ENCODE measurements around the gene ARAP1.
A peak's percentile ranks its signal among the peaks of the same experiment; 100 is the strongest.

The ARAP1 gene

DNA sequence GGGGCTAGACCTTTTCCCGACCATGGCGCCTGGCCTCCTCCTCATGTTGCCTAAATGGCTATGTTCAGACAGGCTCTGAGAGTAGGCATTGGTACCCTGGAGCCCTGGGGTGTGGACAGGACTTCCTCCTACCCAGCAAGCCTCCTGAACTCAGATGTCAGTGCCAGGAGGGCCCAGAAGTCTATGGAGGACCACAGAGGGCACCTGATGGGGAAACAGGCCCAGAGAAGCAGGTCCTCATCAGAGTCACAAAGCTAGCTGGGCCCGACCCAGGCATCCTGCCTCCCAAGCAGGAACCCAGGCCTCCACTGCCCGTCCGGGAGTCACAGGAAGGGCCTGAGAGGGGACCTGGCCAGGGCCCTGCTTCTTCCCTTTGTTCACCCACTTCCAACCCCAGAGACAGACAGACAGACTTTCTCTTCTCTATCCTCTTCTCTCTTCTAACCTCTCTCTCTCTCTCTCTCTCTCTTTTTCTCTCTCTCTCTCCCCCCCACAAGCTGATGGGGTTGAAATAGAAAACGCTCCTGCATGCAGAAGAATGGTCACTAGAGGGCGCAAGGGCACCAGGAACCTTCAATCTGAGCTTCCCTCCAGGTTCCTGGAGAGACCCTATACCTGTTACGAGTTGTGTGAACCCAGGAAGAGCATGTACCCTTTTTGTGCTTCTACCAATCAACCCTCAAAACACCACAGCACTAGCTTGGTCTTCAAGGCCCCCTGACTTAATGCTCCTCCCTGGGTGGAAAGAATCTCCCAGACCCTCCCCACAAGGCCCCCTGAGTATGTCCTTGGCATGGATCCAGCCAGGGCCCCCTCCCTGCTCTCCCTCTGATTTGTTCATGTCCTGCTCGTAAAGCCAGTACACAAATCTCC is 27.1 kb downstream of the ARAP1 start:
- peak; percentile 88 for DNase-seq (ENCODE audit: low spot score)

DNA sequence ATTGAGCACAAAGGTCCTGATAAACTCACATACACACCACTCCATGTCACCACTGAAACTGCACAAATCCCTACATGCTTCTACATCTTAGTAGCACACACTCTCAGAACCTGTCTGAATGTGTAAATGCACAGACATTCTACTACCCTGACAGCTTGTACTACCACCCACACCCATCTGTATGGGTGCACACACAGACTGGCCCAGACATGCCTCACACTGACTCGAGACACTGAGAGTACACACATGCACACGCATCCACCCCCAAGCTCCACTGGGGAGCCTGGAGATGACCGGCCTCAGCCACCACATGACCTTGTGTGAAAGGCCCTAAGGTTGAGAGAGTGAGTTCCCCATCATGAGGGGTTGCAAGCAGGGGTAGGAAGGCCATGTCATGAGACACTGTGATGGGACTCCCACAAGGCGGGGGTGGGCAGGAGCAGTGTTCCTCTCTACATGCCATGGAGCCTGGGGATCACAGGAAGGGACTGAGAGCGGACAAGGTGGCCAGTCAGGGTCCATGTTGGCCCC is 28.1 kb downstream of the ARAP1 start:
- no peak for DNase-seq (ENCODE audit: low spot score)

DNA sequence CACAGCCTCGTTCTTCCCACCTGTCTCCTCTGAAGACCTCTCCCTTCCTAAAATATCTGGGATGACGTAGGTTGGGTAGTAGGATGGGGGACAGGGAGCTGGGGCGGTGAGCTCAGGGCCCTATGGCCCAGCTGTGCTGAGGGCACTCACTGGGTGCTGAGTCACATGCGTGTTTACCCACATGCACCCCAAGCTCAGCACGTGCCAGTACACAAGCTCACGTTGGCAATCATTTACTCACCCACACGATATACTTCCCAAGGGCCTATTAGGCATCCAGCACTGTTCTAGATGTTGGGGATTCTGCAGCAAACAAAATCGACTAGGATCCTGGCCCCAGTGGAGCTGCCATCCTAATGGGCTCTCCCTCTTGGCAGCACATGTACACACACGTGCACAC is 28.7 kb downstream of the ARAP1 start:
- DNase-seq (ENCODE audit: low spot score) = no peak

DNA sequence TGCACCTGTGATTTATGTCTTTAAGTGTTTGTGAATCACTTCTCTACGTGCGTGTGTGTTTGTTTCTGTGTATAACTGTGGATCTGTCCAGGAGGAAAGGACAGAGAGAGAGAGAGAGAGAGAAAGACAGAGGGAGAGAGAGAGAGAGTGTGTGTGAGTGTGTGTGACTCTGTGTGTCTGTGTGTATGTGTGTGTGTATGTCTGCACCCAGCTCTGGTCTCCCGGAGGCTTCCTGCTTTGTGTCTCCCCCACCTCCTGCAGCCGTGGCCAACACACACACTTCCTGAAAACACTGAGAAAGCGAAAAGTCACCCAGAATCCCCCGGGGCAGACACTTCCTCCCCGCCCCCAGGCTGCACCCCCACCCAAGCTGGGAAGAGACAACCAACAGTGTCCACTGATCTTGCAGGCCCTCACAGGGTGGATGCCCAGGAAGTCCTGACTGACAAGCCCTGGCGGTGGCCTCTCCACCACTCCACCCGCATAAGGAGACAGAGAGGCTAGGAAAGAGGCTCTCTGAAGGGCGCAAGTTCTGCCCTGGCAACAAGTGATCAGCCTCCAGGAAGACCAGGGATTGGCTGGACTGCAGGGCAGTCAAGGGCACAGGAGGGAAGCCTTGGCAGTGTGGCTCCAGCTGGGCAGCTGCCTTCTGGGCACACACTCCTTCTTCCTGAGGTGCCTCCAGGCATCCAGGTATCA is 30.0 kb downstream of the ARAP1 start:
- peak; percentile 88 for DNase-seq (ENCODE audit: low spot score)

DNA sequence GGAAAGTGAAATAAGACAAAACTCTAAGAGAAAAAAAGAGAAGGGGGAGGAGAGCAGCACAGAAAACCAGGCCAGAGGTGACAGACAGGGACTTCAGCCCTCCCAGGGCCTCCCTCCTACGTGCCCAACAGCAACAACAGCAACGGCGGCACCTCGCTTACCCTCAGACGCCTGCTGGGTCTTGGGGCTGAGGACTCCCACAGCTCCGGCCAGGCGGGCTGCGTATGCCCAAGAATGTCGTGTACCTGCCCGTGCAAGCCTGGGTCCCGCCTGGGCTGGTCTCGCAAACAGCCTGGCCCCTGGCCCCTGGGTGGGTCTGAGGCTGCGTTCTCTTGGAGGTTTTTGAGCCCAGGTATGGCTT is 30.5 kb downstream of the ARAP1 start:
- peak; percentile 30 for DNase-seq (ENCODE audit: low spot score)

DNA sequence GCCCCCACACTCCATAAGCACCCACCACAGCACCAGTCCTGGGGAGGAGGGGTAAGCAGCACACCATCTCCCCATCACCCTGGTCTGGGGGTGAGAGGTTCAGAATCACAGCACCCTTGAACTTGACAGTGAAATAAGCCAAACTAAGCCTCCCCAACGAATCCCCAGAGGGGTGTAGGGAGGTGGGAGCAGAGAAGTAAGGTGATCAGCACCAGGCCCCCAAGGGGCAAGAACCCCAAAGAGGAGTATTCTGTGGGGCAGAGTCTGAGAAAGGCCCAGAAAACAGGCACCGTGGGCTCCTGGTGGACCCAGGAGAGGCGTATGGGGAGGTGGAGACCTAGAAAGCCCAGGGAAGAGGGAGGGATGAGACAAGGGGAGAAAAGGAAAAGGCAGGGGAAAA is 30.9 kb downstream of the ARAP1 start:
- DNase-seq (ENCODE audit: low spot score) = no peak

DNA sequence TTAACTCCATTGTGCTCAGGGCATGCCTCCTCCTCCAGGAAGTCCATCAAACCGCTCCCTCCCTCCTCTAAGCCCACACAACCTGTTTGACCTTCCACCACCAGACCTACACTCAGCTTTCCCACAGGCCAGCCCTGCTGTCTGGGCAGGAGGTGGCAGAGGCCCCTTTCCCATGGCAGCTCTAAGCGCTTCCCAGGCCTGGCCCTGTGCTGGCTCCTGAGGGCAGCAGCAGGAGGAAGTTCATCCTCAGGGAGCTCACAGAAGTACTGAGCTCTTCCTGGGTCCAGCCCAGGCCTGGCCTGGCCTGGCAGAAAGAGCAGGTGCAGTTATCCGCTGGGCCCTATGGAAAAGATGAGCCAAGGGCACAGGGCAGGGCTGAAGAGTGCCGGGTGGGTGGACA is 31.4 kb downstream of the ARAP1 start:
- DNase-seq (ENCODE audit: low spot score) = no peak

DNA sequence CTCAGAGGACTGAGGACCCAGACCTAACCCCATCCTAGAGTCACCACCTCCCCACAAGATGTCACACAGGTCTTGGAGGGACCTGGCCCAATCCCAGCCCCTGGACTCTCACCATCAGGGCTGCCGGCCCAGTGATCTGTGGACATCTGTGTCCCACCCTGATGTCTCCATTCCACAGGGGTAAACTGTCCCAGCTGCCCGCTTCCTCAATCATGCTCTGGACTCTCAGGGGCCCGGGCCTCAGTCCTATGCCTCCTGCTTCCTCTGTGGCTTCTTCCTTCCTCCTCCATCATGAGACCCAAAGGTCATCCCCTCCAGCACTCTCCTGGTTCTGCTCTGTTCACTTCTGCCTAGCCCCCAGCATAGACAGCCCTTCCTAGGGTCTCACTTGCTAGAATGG is 32.2 kb downstream of the ARAP1 start:
- no peak for DNase-seq (ENCODE audit: low spot score)

DNA sequence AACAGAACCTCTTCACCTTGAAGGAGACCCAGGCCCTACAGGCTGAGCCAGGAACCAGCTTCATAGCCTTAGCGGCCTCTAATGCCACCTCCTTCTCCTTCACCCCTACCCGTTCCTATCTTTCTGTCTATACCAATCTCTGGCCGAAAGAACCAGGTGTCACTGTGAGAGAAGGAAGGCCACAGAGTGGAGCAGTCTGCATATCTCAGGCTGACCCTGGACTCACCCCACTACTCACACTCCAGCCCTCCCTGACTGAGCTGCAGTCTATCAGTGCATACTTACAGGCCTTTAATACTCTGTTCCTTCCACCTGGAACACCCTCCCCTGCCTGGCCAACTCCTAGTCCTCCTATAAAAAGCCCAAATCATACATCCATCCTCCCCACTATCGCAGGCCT is 32.7 kb downstream of the ARAP1 start:
- DNase-seq (ENCODE audit: low spot score) = no peak

DNA sequence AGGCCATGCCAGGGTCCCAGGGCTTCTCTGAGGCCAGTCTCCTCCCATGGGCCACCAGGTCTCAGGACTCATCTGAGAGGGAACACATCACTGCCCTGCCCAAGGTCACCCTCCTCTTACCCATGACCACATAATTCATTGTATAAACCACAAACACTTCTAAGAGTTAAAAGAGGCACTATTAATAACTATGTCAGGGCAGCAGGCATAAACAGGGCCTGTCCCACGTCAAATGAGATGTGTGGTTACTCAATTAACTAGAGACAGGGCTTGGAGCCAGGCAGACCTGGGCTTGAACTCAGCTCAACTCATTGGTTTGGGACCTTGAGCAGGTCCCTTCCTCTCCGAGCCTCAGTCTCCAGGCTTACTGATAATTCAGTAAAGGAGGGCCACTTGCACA is 33.1 kb downstream of the ARAP1 start:
- no peak for DNase-seq (ENCODE audit: low spot score)

DNA sequence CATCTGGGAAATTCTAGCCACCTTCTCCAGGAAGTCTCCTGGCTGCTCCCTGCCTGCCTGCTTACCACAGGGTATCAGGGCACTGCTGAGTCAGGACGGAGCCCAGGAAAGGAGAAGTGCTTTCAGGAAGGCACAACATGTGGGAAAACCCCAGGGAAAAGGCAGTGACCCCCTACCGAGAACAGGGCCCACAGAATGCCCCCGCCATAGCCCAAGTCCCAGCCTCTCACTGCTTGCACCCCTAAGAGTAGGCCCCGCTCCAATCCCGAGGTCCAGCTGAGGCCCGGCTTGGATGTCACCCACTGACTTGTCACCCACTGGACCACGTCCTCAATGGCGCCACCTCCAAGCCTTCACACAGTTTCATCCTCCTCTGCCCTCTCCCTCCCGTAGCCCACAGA is 34.1 kb downstream of the ARAP1 start:
- DNase-seq (ENCODE audit: low spot score) = no peak

DNA sequence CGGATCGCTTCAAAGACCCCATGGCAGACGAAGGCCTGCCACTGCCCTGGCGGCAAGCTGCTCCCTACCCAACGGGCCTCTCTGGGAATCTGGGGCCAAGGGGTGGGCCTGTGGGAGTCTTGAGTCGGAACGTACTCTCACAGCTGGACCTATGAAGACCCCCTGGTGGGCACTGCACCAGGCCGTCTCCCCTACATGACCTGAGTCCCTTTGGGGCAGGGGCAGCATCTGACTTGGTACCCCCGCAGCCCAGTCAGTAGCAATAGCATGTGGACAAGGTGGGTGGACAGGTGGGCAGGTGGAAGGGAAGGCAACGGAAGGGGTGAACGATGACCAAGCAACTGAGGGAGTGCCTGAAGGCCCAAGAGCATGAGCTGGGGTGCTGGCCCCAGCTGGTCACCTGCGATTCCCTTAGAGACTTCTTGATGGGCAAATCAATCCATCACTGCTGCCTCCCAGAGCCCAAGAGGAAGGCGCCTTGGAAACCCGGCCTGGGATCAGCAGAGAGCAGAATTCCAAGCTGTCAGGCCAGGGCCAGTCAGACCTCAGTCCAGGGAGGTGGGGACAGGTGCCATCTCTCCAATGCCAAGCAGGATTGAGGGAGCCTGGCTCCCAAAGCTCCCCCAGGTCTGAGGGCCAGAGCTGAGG is 35.3 kb downstream of the ARAP1 start:
- DNase-seq (ENCODE audit: low spot score) = no peak

DNA sequence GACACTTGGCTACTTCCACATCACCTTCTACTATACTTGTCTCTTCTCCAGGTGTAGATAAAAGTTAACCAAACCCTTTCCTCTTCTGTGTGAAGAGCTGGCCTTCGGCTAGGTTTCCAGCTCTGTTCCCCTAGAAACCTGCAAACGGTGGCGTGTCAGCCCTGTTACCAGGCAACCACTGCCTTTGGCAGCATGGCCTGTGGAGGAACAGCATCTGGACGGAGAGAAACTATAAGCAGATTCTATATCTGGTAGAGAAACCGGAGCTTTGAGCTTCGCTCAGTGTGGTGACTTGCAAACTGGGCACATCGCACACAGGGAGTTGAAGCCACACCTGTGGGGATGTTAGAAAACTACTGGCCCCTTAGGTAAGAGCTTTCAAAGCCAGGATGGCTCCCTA is 35.9 kb downstream of the ARAP1 start:
- DNase-seq (ENCODE audit: low spot score) = no peak

DNA sequence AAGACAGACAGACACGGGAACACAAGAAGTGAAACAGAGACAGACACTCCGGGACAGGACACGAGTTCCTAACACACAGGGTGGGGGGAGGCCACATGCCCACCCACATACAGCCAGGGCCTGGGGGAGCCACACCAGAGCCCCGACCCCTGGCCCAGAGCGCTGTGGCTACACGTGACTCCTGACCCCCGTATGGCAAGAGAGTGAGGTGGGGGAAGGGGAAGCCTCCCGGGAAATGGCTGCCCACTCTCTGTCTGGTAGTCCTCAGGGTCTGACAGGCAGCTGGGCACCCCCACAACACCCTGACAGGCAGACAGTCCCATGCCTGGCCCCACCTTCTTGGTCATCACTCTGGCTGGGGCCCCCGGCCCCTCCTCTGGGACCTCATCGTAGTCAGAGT is 39.4 kb downstream of the ARAP1 start:
- DNase-seq (ENCODE audit: low spot score) = no peak

DNA sequence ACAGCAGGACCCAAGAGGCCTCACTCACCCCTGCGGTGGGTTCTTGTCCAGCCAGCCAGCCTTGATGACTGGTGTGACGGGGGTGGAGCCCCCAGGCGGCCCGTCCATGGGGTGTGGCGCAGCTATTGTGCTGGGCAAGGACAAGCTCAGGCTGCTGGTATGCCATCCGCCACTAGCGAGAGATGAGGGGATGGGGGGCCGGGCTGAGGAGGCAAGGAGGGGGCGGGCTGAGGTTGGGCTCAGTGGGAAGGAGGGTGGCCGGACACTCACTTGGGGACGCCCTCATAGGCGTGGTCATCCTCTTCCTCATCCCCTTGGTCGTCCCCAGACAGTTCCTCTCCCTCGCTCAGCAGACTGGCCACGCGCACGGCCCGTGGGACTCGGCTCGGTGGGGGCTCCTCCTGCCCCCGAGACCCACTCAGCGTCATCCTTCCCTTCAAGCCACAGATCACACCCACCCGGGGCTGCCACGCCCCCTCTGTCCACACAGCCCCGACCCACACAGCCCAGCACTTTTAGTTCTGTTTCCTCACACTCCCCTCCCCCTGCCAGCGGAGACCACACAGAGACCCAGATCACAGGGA is 39.9 kb downstream of the ARAP1 start:
- no peak for DNase-seq (ENCODE audit: low spot score)

DNA sequence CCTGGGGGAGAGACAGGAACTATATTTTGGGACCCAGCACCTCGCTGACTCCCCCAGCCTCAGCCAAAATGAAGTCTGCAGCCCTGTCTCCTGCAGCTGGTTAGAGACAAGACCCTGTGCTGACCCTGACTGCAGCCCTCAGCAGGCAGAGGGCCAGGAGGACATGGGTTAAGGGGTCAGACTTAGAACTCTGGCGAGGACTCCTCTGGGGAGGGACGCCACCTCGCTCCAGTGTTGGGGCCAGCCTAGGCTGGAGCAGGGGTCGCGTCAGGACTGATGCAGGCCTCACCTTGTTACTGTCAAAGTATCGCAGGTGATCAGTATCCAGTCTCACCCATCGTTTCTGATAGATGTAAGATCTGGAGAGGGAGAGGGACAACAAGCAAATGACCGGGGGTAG is 41.1 kb downstream of the ARAP1 start:
- no peak for DNase-seq (ENCODE audit: low spot score)

DNA sequence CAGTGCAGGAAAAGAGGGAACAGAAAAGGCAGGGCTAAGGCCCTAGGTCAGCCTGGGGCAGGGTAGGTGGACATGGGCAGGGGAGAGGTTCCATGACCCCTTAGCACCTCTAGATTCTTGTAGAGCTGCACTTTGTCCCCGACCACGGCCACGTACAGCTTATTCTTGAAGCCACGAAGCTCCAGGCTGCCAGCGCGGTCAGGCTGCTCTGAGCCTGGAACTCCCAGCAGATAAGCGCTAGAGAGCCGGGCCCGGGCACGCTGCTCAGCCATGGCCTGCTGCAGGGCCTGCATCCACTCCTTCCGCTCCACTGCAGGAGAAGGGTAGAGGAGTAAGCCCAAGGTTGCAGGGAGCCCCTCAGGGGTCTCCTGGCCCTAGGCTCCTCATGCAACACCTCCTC is 41.9 kb downstream of the ARAP1 start:
- no peak for DNase-seq (ENCODE audit: low spot score)

DNA sequence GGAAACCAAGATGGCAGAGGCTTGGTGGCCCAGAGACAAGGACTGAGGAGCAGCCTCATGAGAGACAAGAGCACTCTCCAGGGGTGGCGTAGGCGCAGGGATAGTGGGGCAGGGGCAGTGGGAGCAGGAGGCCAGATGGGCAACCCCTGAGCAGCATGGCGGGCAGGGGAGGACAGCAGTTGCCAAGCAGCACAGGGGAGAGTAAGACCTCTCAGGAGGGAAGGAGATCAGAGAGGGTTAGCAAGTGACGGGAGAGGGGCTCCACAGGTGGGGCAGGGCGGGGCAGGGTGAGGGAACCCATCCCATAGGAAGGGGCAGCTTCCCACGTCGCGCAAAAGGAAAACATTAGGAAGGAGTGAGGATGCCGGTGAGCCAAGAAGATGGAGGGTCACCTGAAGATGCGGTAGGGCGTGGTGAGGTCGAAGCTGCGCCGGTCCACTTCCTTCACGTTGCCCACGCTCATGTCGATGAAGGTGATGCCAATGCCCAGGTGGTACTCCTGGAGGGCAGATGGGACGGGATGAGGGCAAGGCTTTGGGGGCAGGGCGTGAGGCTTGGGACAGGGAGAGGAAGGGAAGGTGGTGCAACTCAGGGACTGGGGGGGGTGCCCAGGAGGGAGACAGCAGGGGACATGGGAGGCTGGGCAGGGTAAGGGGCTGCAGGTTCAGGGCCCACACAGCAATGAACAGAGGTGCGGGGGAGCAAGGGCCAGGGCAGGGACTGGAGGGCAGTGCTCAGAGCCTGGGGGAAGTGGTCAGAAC is 42.5 kb downstream of the ARAP1 start:
- DNase-seq (ENCODE audit: low spot score) = no peak

DNA sequence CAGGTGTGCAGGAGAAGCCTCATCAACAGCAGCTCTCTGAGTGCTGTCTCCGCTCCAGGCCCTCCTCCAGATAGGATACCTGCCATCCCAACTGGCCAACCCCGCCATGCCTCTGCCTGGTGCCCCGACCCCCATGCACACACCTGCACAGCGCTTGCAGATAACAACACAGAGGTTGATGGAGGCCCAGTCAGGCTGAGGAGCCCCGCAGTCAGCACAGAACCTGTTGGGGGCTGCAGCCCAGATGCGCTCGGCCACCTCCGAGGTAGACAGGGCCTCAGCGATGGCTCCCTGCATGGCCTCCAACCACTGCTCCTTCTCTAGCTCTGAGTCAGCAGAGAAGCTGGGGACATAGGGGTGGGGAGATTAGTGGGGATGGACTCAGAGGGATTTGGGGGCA is 45.2 kb downstream of the ARAP1 start:
- DNase-seq (ENCODE audit: low spot score) = no peak

DNA sequence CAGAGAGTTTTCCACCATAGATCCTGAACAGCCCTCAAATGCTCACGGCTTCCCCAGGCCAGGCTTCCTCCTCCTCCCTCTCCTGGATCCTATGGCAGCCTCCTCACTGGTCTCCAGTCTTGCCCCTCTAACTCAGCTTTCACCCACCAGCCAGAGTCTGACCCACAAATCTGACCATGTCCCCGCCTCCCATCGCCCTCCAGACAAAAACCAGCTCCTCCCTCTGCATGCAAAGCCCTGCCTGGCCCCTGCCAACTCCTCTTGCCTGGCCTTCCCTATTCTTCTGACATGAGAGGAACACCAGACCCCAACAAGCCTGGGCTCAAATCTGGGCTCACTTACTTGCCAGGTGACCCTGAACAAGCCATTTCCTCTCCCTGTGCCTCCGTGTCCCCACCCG is 45.6 kb downstream of the ARAP1 start:
- no peak for DNase-seq (ENCODE audit: low spot score)

DNA sequence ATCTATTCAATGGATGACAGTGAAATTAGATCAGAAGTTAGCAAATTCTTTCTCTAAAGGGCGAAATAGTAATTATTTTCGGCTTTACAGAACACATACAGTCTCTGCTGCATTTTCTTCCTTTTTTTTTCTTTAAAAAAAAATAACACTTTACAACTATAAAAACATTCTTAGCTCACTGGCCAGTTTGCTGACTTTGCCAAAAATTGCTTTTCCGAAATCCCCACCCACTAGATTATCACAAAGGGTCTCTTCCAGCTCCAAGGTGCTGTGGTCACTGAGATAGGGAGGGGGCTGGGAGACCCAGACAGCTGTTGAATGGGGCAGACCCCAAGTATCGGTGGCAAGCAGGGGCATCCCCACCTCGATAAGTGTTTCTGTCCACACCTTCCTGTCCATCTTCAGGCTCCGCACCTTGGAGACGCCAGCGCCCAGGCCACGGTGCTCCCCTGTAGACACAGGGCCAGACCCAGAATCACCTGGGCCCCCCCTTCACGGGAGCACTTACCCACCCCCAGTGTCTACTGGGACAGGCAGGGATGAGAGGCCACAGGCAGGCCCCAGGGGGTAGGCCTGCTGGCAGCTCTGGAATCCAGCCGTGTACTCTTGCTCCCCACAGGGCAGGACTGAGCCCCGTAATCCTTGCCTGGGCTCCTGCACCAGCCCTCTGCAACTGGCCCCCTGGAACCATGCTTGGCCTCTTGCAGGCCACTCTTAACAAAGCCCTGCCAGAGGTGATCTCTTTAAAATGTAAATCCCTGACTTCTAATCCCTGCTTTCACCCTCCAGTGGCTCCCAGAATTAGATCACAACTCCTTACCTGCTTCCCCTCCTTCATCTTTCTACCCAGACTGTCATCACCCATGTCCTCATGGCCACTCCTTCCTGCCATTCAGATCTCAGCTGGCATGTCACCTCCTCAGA is 46.5 kb downstream of the ARAP1 start:
- DNase-seq (ENCODE audit: low spot score) = no peak
